Measurements from ENCODE around the gene GLI1. TPM values are rescaled to one million over a fixed set of nuclear protein-coding genes. Genes with fewer than 3 reads are reported as not detected.

GLI1 gene
- total RNA-seq, 1 donor from 2014 or later = 1.5 TPM

- Mint-ChIP-seq H3K36me3 (ENCODE audit: low read depth) (peaks cover 28% of the 10 kb centered on the region), H3K4me1 (ENCODE audit: low read depth) (peaks cover 20% of the 10 kb centered on the region), H3K4me3 (no peak overlapping the region), H3K9me3 (no peaks in the 10 kb centered on the region), H3K27me3 (ENCODE audit: insufficient read depth) (peaks cover 2% of the 10 kb centered on the region), H3K27ac (no peak overlapping the region)
- intact Hi-C loops (cut with micrococcal nuclease) = no loop called here
- no peak for DNase-seq (ENCODE audit: low spot score)
These were observed 8.3 kb downstream of the GLI1 start for GRCh38 chr12:57467915-57468314.

GRCh38 chr12:57469296-57470164, 9.9 kb downstream of the GLI1 start:
- Mint-ChIP-seq H3K4me1 (ENCODE audit: low read depth) (peaks cover 19% of the 10 kb centered on the region), H3K27ac (no peak overlapping the region), H3K36me3 (ENCODE audit: low read depth) (peaks cover 40% of the 10 kb centered on the region), H3K27me3 (ENCODE audit: insufficient read depth) (no peaks in the 10 kb centered on the region), H3K4me3 (no peak overlapping the region), H3K9me3 (no peaks in the 10 kb centered on the region)
- no peak for DNase-seq (ENCODE audit: low spot score)
- intact Hi-C loops (cut with micrococcal nuclease) = no loop called here

- H3K27ac Mint-ChIP-seq = no peak overlapping the region
- H3K9me3 Mint-ChIP-seq = no peaks in the 10 kb centered on the region
- intact Hi-C loops (cut with micrococcal nuclease) = no loop called here
- peaks cover 44% of the 10 kb centered on the region for H3K36me3 Mint-ChIP-seq (ENCODE audit: low read depth)
- H3K27me3 Mint-ChIP-seq (ENCODE audit: insufficient read depth) = no peaks in the 10 kb centered on the region
- DNase-seq (ENCODE audit: low spot score) = no peak
- H3K4me1 Mint-ChIP-seq (ENCODE audit: low read depth) = peaks cover 17% of the 10 kb centered on the region
- H3K4me3 Mint-ChIP-seq = no peak overlapping the region
These were observed 10.8 kb downstream of the GLI1 start for GRCh38 chr12:57470286-57470969.

DNA sequence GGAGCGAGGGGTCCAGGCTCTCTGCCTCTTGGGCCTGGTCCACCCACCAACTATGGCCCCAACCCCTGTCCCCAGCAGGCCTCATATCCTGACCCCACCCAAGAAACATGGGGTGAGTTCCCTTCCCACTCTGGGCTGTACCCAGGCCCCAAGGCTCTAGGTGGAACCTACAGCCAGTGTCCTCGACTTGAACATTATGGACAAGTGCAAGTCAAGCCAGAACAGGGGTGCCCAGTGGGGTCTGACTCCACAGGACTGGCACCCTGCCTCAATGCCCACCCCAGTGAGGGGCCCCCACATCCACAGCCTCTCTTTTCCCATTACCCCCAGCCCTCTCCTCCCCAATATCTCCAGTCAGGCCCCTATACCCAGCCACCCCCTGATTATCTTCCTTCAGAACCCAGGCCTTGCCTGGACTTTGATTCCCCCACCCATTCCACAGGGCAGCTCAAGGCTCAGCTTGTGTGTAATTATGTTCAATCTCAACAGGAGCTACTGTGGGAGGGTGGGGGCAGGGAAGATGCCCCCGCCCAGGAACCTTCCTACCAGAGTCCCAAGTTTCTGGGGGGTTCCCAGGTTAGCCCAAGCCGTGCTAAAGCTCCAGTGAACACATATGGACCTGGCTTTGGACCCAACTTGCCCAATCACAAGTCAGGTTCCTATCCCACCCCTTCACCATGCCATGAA, 11.5 kb downstream of the GLI1 start:
- Mint-ChIP-seq H3K27me3 (ENCODE audit: insufficient read depth) (no peaks in the 10 kb centered on the region), H3K4me1 (ENCODE audit: low read depth) (peaks cover 17% of the 10 kb centered on the region), H3K36me3 (ENCODE audit: low read depth) (peaks cover 45% of the 10 kb centered on the region), H3K27ac (no peak overlapping the region), H3K4me3 (no peak overlapping the region), H3K9me3 (no peaks in the 10 kb centered on the region)
- intact Hi-C loops (cut with micrococcal nuclease) = no loop called here
- DNase-seq (ENCODE audit: low spot score) = no peak

- intact Hi-C loops (cut with micrococcal nuclease) = no loop called here
- H3K9me3 Mint-ChIP-seq = no peaks in the 10 kb centered on the region
- H3K27ac Mint-ChIP-seq = no peak overlapping the region
- H3K4me3 Mint-ChIP-seq = no peak overlapping the region
- peaks cover 50% of the 10 kb centered on the region for H3K36me3 Mint-ChIP-seq (ENCODE audit: low read depth)
- H3K27me3 Mint-ChIP-seq (ENCODE audit: insufficient read depth) = no peaks in the 10 kb centered on the region
- DNase-seq (ENCODE audit: low spot score) = no peak
- peaks cover 17% of the 10 kb centered on the region for H3K4me1 Mint-ChIP-seq (ENCODE audit: low read depth)
These were observed 12.1 kb downstream of the GLI1 start for GRCh38 chr12:57471661-57472060.

DNA sequence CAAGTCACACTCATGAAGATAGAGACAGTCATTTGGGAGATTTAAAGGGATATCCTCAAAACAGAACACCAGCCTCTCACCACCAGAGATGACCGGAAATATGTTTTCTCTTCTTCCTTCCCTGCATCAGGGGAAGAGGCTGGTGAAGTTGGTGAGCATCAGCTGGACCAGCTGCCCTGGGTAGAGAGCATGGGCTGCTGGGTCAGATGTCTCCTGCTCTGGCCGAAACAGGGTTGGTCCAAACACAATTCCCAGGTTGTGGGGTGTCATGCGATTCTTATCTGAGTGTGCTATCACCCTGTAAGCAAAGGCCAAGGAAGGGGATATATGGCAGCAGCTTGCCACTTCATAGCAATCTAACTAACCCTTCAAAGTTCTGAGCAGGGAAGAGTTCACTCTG, 12.8 kb downstream of the GLI1 start:
- DNase-seq (ENCODE audit: low spot score) = no peak
- Mint-ChIP-seq H3K9me3 (no peaks in the 10 kb centered on the region), H3K4me1 (ENCODE audit: low read depth) (peaks cover 17% of the 10 kb centered on the region), H3K36me3 (ENCODE audit: low read depth) (peaks cover 48% of the 10 kb centered on the region), H3K4me3 (peak overlapping the region; percentile 39), H3K27me3 (ENCODE audit: insufficient read depth) (no peaks in the 10 kb centered on the region), H3K27ac (no peak overlapping the region)
- intact Hi-C loops (cut with micrococcal nuclease) = no loop called here

DNA sequence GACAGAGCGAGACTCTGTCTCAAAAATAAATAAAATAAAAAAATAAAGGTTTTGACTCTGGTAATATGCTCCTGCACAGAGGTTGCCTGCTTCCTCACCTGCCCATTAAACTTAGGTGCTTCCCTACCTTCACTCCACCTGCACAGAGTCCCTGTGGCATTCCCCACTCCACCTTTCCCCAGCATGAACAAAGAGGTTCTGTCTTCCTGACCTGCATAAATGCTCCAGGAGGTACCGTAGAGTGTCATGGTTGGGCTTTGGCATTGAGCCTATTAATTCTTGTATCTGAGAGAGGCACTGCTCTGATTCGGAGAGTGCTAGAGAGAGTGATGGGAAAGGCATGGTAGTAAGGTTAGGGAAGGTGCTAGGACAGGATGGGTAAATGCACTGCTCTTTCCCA, 13.8 kb downstream of the GLI1 start:
- Mint-ChIP-seq H3K27me3 (ENCODE audit: insufficient read depth) (no peaks in the 10 kb centered on the region), H3K36me3 (ENCODE audit: low read depth) (peaks cover 48% of the 10 kb centered on the region), H3K9me3 (no peaks in the 10 kb centered on the region), H3K27ac (no peak overlapping the region), H3K4me1 (ENCODE audit: low read depth) (peaks cover 25% of the 10 kb centered on the region), H3K4me3 (no peak overlapping the region)
- DNase-seq (ENCODE audit: low spot score) = no peak
- intact Hi-C loops (cut with micrococcal nuclease) = no loop called here

DNA sequence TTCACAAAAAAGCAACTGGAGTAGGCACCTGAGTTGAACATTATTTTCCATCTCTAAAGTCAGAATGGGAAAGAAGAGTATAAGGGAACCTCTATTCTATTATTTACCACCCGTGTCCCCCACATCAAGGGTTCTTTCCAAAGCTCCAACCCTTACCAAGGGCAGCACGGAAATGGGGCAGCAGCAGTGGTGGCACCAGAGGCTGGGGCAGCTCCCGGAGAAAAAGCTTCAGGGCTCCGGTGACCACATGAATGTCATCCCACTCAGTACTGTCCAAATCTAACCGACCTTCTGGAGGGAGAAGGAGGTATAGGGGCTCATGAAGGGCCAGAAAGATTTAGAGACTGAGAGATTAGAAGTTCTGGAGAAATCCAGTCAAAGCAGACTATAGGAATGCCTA, 14.3 kb downstream of the GLI1 start:
- H3K9me3 Mint-ChIP-seq = no peaks in the 10 kb centered on the region
- H3K27me3 Mint-ChIP-seq (ENCODE audit: insufficient read depth) = no peaks in the 10 kb centered on the region
- peak overlapping the region; percentile 82 for H3K4me3 Mint-ChIP-seq
- no peak for DNase-seq (ENCODE audit: low spot score)
- peak overlapping the region; percentile 59 for H3K27ac Mint-ChIP-seq
- intact Hi-C loops (cut with micrococcal nuclease) = no loop called here
- peaks cover 30% of the 10 kb centered on the region for H3K4me1 Mint-ChIP-seq (ENCODE audit: low read depth)
- peaks cover 50% of the 10 kb centered on the region for H3K36me3 Mint-ChIP-seq (ENCODE audit: low read depth)

- peak overlapping the region; percentile 82 for H3K4me3 Mint-ChIP-seq
- DNase-seq (ENCODE audit: low spot score) = no peak
- no peaks in the 10 kb centered on the region for H3K27me3 Mint-ChIP-seq (ENCODE audit: insufficient read depth)
- H3K27ac Mint-ChIP-seq = peak overlapping the region; percentile 59
- peaks cover 48% of the 10 kb centered on the region for H3K36me3 Mint-ChIP-seq (ENCODE audit: low read depth)
- intact Hi-C loops (cut with micrococcal nuclease) = no loop called here
- no peaks in the 10 kb centered on the region for H3K9me3 Mint-ChIP-seq
- H3K4me1 Mint-ChIP-seq (ENCODE audit: low read depth) = peaks cover 36% of the 10 kb centered on the region
These were observed 14.8 kb downstream of the GLI1 start for GRCh38 chr12:57474430-57474829.

- Mint-ChIP-seq H3K4me3 (peak overlapping the region; percentile 82), H3K36me3 (ENCODE audit: low read depth) (peaks cover 47% of the 10 kb centered on the region), H3K27ac (peak overlapping the region; percentile 59), H3K9me3 (no peaks in the 10 kb centered on the region), H3K4me1 (ENCODE audit: low read depth) (peaks cover 40% of the 10 kb centered on the region), H3K27me3 (ENCODE audit: insufficient read depth) (no peaks in the 10 kb centered on the region)
- DNase-seq (ENCODE audit: low spot score) = no peak
- intact Hi-C loops (cut with micrococcal nuclease) = loop anchor here (5.0 kb wide), 5 partner anchors 117 to 843 kb away; partner anchors contain the start of genes BAZ2A, CTDSP2, OS9 and PIP4K2C
These were observed 15.3 kb downstream of the GLI1 start for GRCh38 chr12:57474862-57475261.

DNA sequence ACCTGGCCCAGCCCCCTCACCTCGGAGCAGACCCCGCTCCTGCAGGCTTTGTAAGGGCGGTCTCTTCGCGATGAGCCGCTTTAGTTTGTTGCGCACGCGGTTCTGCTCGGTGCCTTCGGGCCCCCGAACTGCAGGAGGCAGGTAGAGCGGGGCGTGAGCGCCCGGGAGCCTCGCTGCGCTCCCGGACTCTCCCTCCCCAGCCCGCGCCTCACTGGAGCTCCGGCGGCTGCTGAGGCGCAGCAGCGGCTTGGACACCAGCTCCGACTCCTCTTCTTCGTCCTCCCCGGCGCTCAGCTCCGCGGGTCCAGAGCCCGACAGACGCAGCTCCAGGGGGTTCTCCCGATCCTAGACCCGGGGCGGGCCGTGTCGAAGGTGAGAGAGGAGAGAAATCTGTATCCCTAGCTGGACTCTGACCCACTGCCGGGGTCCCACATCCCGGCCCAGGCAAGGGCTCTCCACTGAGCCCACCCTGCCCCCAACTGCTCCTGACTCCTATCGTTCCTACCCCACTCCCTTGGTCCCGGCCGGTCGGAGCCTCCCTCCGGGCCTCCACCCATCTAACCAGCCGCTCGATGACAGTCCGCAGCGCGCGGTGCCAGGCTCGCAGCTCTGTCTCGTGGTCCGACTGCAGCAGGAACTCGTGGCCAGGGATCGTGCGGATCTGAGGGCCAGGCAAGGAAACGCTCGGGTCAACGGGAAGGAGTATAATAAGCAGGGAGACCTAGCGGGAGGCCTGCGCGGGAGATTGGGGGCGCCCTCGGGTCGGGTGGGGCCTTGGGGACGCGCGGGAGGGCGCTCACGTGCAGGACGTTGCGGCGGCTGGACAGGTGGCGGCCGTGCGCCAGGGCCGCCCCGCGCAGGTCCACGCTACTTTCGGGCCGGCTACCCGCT, 15.9 kb downstream of the GLI1 start:
- H3K36me3 Mint-ChIP-seq (ENCODE audit: low read depth) = peaks cover 47% of the 10 kb centered on the region

More for the DNA sequence above, 15.9 kb downstream of the GLI1 start:
- intact Hi-C loops (cut with micrococcal nuclease) = loop anchor here (1.0 to 5.0 kb wide), 6 partner anchors 13 to 843 kb away; partner anchors contain the start of genes BAZ2A, CTDSP2, OS9 and PIP4K2C
- DNase-seq (ENCODE audit: low spot score) = no peak
- H3K4me3 Mint-ChIP-seq = peak overlapping the region; percentile 93
- peak overlapping the region; percentile 97 for H3K27ac Mint-ChIP-seq
- H3K4me1 Mint-ChIP-seq (ENCODE audit: low read depth) = peaks cover 47% of the 10 kb centered on the region
- no peaks in the 10 kb centered on the region for H3K27me3 Mint-ChIP-seq (ENCODE audit: insufficient read depth)
- H3K9me3 Mint-ChIP-seq = no peaks in the 10 kb centered on the region
